ENCODE results near the gene FAM170B.

FAM170B gene

DNA sequence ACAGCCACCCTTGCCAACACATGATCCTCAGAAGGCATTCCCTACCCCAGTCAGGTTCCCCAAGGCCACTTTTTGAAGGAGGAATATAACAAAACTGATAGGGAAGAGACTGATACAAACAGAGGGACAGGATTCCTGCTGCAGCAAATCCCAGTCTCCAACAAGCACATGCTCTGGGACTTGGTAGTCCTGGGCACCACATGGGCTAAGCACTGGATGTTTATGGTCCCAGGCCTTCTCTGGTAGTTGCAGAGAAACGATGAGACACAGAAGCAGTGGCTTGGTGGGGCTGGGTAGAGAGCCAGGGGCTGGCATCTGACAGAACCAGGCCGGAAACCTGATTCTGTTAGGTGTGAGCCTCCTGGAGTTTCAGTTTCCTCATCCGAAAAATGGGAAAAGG lies 21.7 kb downstream of the FAM170B start:
- TF ChIP-seq EZH2 (IDR thresholded peaks at IDR 0.05) (no peak), FOXP2 (optimal IDR thresholded peaks at IDR 0.05; ENCODE audit: control extremely low read depth, extremely low read length, insufficient read depth) (no peak), POLR2AphosphoS5 (IDR thresholded peaks at IDR 0.05; ENCODE audit: borderline replicate concordance, low read depth, low read length) (no peak)
- Histone ChIP-seq H3K36me3 (ENCODE audit: insufficient read depth, low read length) (no peaks in the 10 kb centered on the region), H3K9ac (ENCODE audit: insufficient read length) (no peak overlapping the region), H3K4me3 (no peak overlapping the region), H3K27ac (no peak overlapping the region), H3K9me3 (ENCODE audit: low read depth, low read length) (no peaks in the 10 kb centered on the region)
- DNase-seq (ENCODE audit: low read depth, low spot score): no peak

GRCh38 chr10:49111320-49111698 lies 22.5 kb downstream of the FAM170B start:
- H3K4me3 ChIP-seq: no peak overlapping the region
- H3K9me3 ChIP-seq (ENCODE audit: low read depth, low read length): no peaks in the 10 kb centered on the region
- no peak for DNase-seq (ENCODE audit: low read depth, low spot score)
- H3K36me3 ChIP-seq (ENCODE audit: insufficient read depth, low read length): no peaks in the 10 kb centered on the region
- H3K9ac ChIP-seq (ENCODE audit: insufficient read length): no peak overlapping the region
- TF ChIP-seq EZH2 (IDR thresholded peaks at IDR 0.05): no peak
- TF ChIP-seq POLR2AphosphoS5 (IDR thresholded peaks at IDR 0.05; ENCODE audit: borderline replicate concordance, low read depth, low read length): no peak
- TF ChIP-seq FOXP2 (optimal IDR thresholded peaks at IDR 0.05; ENCODE audit: control extremely low read depth, extremely low read length, insufficient read depth): no peak
- no peak overlapping the region for H3K27ac ChIP-seq

DNA sequence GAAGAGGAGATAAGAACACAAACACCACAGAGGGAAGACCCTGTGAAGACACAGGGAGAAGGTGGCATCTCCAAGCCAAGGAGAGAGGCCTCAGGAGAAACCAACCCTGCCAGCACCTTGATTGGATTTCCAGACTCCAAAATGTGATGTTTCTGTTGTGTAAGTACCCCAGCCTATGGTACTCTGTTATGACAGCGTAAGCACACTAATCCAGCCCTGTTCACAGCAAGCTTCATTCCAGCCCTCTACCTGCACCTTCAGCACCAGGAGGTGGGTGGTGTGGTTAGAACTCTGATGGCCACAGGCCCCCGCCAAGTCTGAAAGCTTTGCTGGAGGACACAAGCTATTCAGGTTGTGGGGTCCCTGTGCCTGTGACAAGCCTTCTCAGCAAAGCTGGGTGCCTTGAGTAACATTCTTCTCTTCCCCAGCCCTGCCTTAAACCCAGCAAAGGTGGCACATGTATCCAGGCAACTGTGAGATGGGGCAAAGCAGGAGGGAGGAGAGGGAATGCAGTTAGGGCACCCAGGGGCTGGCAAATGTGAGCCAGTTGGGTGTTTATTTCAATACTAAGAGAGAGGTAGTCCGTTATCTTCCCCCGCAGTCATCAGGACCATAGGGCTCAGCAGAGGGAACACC lies 23.0 kb downstream of the FAM170B start:
- TF ChIP-seq POLR2AphosphoS5 (IDR thresholded peaks at IDR 0.05; ENCODE audit: borderline replicate concordance, low read depth, low read length) (no peak), EZH2 (IDR thresholded peaks at IDR 0.05) (no peak), FOXP2 (optimal IDR thresholded peaks at IDR 0.05; ENCODE audit: control extremely low read depth, extremely low read length, insufficient read depth) (no peak)
- Histone ChIP-seq H3K9me3 (ENCODE audit: low read depth, low read length) (no peaks in the 10 kb centered on the region), H3K9ac (ENCODE audit: insufficient read length) (no peak overlapping the region), H3K27ac (no peak overlapping the region), H3K36me3 (ENCODE audit: insufficient read depth, low read length) (no peaks in the 10 kb centered on the region), H3K4me3 (no peak overlapping the region)
- no peak for DNase-seq (ENCODE audit: low read depth, low spot score)

- no peak for TF ChIP-seq POLR2AphosphoS5 (IDR thresholded peaks at IDR 0.05; ENCODE audit: borderline replicate concordance, low read depth, low read length)
- TF ChIP-seq FOXP2 (optimal IDR thresholded peaks at IDR 0.05; ENCODE audit: control extremely low read depth, extremely low read length, insufficient read depth): no peak
- no peak for TF ChIP-seq EZH2 (IDR thresholded peaks at IDR 0.05)
- Histone ChIP-seq H3K27ac (no peak overlapping the region), H3K9me3 (ENCODE audit: low read depth, low read length) (no peaks in the 10 kb centered on the region), H3K9ac (ENCODE audit: insufficient read length) (no peak overlapping the region), H3K36me3 (ENCODE audit: insufficient read depth, low read length) (no peaks in the 10 kb centered on the region), H3K4me3 (no peak overlapping the region)
- DNase-seq (ENCODE audit: low read depth, low spot score): no peak
These were observed 24.0 kb downstream of the FAM170B start for GRCh38 chr10:49109669-49110340.

- TF ChIP-seq FOXP2 (optimal IDR thresholded peaks at IDR 0.05; ENCODE audit: control extremely low read depth, extremely low read length, insufficient read depth) (no peak), POLR2AphosphoS5 (IDR thresholded peaks at IDR 0.05; ENCODE audit: borderline replicate concordance, low read depth, low read length) (no peak), EZH2 (IDR thresholded peaks at IDR 0.05) (no peak)
- DNase-seq (ENCODE audit: low read depth, low spot score): no peak
- no peaks in the 10 kb centered on the region for H3K36me3 ChIP-seq (ENCODE audit: insufficient read depth, low read length)
- no peaks in the 10 kb centered on the region for H3K9me3 ChIP-seq (ENCODE audit: low read depth, low read length)
- H3K9ac ChIP-seq (ENCODE audit: insufficient read length): no peak overlapping the region
- no peak overlapping the region for H3K27ac ChIP-seq
- H3K4me3 ChIP-seq: no peak overlapping the region
These were observed 25.2 kb downstream of the FAM170B start for GRCh38 chr10:49108656-49109055.

GRCh38 chr10:49107887-49108267 lies 25.9 kb downstream of the FAM170B start:
- no peaks in the 10 kb centered on the region for H3K36me3 ChIP-seq (ENCODE audit: insufficient read depth, low read length)
- no peaks in the 10 kb centered on the region for H3K9me3 ChIP-seq (ENCODE audit: low read depth, low read length)
- no peak overlapping the region for H3K9ac ChIP-seq (ENCODE audit: insufficient read length)
- H3K27ac ChIP-seq: no peak overlapping the region
- TF ChIP-seq EZH2 (IDR thresholded peaks at IDR 0.05): no peak
- no peak for TF ChIP-seq POLR2AphosphoS5 (IDR thresholded peaks at IDR 0.05; ENCODE audit: borderline replicate concordance, low read depth, low read length)
- TF ChIP-seq FOXP2 (optimal IDR thresholded peaks at IDR 0.05; ENCODE audit: control extremely low read depth, extremely low read length, insufficient read depth): no peak
- no peak for DNase-seq (ENCODE audit: low read depth, low spot score)
- H3K4me3 ChIP-seq: no peak overlapping the region

DNA sequence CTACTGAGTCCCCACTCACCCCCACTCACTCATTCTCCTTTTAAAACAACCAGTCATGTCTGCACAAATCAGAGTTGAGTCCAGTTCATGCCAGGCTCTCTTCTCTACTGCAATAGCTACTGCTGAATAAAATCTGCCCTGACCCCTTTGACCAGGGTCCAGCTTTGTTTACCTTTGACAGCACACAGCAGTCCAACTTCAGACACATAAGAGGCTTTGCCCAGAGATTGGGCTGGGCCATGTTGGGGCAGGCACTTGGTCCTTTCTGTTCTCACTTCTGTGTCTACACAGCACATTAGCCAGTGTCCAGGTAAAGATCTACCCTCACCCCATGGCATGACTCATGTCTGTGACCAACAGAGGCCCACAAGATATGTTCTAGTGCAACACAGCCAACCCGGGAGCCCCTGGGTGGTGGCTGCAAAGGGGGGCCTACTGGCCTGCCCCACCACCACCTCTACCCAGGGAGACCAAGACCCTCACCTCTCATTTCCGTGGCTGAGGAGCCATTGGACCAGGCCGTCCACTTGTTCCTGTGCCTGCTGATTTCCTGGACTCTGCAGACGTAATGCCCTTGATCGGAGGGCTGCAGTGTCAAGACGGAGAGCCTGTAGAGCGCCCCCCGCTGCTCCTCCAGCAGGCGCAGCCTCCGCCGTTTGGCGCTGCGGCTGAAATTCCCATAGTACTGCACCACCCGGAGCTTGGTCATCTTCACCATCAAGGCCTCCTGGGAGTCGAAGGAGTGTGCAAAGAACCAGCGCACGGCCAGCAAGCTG lies 26.5 kb downstream of the FAM170B start:
- Histone ChIP-seq H3K9me3 (ENCODE audit: low read depth, low read length) (no peaks in the 10 kb centered on the region), H3K4me3 (no peak overlapping the region), H3K36me3 (ENCODE audit: insufficient read depth, low read length) (no peaks in the 10 kb centered on the region), H3K9ac (ENCODE audit: insufficient read length) (no peak overlapping the region), H3K27ac (no peak overlapping the region)
- no peak for DNase-seq (ENCODE audit: low read depth, low spot score)
- no peak for TF ChIP-seq POLR2AphosphoS5 (IDR thresholded peaks at IDR 0.05; ENCODE audit: borderline replicate concordance, low read depth, low read length)
- no peak for TF ChIP-seq EZH2 (IDR thresholded peaks at IDR 0.05)
- TF ChIP-seq FOXP2 (optimal IDR thresholded peaks at IDR 0.05; ENCODE audit: control extremely low read depth, extremely low read length, insufficient read depth): no peak

DNA sequence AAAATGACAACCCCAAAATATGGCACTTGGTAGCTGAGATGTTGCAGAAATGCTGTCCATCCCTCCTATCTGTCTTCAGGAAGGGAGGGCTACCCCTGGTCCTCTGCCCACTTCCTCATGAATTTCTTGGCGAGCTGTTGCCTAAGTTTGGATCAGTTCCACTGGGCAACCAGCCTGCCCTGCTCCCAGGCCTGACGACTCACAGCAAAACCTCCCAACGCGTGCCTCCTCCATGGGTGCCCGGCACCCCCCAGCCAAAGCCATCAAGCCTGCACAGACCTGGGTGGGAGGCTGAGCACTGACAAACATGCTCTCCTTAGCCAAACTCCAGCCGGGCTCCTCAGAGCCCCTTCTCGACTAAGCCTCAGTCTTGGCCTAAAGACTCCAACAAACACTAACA lies 27.4 kb downstream of the FAM170B start:
- no peak overlapping the region for H3K4me3 ChIP-seq
- H3K27ac ChIP-seq: no peak overlapping the region
- no peaks in the 10 kb centered on the region for H3K9me3 ChIP-seq (ENCODE audit: low read depth, low read length)
- no peaks in the 10 kb centered on the region for H3K36me3 ChIP-seq (ENCODE audit: insufficient read depth, low read length)
- no peak overlapping the region for H3K9ac ChIP-seq (ENCODE audit: insufficient read length)
- no peak for DNase-seq (ENCODE audit: low read depth, low spot score)
- TF ChIP-seq EZH2 (IDR thresholded peaks at IDR 0.05): no peak
- TF ChIP-seq POLR2AphosphoS5 (IDR thresholded peaks at IDR 0.05; ENCODE audit: borderline replicate concordance, low read depth, low read length): no peak
- TF ChIP-seq FOXP2 (optimal IDR thresholded peaks at IDR 0.05; ENCODE audit: control extremely low read depth, extremely low read length, insufficient read depth): no peak
